ENCODE data around the gene PRSS57.

Gene PRSS57

DNA sequence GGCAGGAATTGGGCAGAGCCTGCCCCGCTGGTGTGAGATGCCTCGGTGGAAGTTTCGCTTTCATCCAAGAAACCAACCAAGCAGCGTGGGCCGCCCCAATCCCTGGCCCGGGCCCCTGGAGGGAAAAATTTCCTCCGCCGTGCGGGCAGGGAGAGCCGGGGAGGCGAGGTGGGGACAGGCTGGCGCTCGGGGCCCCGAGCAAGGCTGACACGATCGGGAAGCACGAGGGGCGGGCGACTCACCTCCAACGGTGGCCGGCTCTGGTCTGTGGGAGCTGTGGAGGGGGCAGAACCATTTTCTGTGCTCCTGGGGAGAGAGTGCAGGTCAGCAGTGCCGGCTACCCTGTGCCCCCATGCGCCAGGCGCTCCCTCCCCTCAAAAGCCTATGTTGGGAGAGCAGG, 43.3 kb downstream of the PRSS57 start (continued):
- TF ChIP-seq GFI1B (tag by site-specific recombination; IDR thresholded peaks at IDR 0.05) (no peak), ZNF76 (tag by site-specific recombination; IDR thresholded peaks at IDR 0.05; ENCODE audit: borderline replicate concordance, low read depth) (no peak), ZNF701 (tag by site-specific recombination; IDR thresholded peaks at IDR 0.05) (no peak), ZNF600 (tag by site-specific recombination; IDR thresholded peaks at IDR 0.05) (no peak), ZNF621 (tag by site-specific recombination; IDR thresholded peaks at IDR 0.05) (no peak), ZNF747 (tag by site-specific recombination; IDR thresholded peaks at IDR 0.05) (no peak), TRIM28 (IDR thresholded peaks at IDR 0.05; ENCODE audit: borderline replicate concordance, low read length) (no peak), ZBTB48 (tag by site-specific recombination; IDR thresholded peaks at IDR 0.05) (no peak), ZSCAN16 (tag by site-specific recombination; IDR thresholded peaks at IDR 0.05) (no peak), BCL11B (tag by site-specific recombination; IDR thresholded peaks at IDR 0.05; ENCODE audit: low read depth) (no peak), TCF7L2 (IDR thresholded peaks at IDR 0.05; ENCODE audit: borderline replicate concordance, low read depth, low read length) (no peak)
- TF ChIP-seq, protein P1, sequence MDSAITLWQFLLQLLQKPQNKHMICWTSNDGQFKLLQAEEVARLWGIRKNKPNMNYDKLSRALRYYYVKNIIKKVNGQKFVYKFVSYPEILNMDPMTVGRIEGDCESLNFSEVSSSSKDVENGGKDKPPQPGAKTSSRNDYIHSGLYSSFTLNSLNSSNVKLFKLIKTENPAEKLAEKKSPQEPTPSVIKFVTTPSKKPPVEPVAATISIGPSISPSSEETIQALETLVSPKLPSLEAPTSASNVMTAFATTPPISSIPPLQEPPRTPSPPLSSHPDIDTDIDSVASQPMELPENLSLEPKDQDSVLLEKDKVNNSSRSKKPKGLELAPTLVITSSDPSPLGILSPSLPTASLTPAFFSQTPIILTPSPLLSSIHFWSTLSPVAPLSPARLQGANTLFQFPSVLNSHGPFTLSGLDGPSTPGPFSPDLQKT (IDR thresholded peaks at IDR 0.05; ENCODE audit: borderline replicate concordance, low read depth, low read length): no peak

DNA sequence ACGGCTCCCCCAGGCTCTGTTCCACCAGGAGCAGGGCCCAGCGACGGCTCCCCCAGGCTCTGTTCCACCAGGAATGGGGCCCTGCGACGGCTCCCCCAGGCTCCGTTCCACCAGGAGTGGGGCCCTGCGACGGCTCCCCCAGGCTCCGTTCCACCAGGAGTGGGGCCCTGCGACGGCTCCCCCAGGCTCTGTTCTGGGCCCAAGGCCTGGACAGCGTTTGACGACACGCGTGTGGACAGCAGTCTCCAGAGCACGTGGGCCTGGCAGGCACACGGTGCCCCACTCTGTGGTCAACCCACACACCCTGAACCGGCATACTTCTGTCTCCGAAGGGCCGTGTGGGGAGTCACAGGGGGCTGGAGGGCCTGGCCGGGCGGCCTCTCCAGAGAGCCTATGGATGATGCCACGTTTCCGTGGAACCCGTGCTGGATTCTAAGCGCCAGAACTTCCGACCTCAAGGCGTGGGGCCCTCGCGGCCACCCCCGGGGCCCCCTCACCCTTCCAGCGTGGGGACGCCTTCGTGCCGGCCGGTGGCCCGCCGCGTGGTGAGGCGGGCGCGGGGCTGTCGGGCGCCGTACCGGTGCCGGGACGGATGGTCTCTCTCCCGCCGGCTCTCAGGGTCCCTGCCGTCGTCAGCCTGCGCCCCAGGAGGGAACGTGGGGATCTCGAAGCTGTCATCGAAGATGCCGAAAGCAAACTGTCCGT, 44.0 kb downstream of the PRSS57 start:
- H3K27ac ChIP-seq (ENCODE audit: extremely low read depth, low read depth, low read length): no peak overlapping the region
- TF ChIP-seq, protein P2, sequence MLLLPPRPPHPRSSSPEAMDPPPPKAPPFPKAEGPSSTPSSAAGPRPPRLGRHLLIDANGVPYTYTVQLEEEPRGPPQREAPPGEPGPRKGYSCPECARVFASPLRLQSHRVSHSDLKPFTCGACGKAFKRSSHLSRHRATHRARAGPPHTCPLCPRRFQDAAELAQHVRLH (tag by site-specific recombination; IDR thresholded peaks at IDR 0.05): no peak
- TF ChIP-seq ZIC2 (tag by site-specific recombination; IDR thresholded peaks at IDR 0.05) (no peak), SCRT2 (tag by site-specific recombination; IDR thresholded peaks at IDR 0.05) (no peak), ZNF629 (tag by site-specific recombination; IDR thresholded peaks at IDR 0.05) (no peak), HOXC10 (CRISPR knock-in tag; IDR thresholded peaks at IDR 0.05) (no peak), ZNF626 (tag by site-specific recombination; IDR thresholded peaks at IDR 0.05) (no peak), GLI4 (tag by site-specific recombination; IDR thresholded peaks at IDR 0.05) (no peak), ZNF785 (tag by site-specific recombination; IDR thresholded peaks at IDR 0.05) (no peak), ZNF837 (tag by site-specific recombination; IDR thresholded peaks at IDR 0.05) (no peak), ZNF521 (tag by site-specific recombination; IDR thresholded peaks at IDR 0.05) (no peak), ZNF610 (tag by site-specific recombination; IDR thresholded peaks at IDR 0.05; ENCODE audit: borderline replicate concordance) (no peak), SALL2 (tag by site-specific recombination; IDR thresholded peaks at IDR 0.05; ENCODE audit: borderline replicate concordance) (no peak)
- TF ChIP-seq, protein P3, sequence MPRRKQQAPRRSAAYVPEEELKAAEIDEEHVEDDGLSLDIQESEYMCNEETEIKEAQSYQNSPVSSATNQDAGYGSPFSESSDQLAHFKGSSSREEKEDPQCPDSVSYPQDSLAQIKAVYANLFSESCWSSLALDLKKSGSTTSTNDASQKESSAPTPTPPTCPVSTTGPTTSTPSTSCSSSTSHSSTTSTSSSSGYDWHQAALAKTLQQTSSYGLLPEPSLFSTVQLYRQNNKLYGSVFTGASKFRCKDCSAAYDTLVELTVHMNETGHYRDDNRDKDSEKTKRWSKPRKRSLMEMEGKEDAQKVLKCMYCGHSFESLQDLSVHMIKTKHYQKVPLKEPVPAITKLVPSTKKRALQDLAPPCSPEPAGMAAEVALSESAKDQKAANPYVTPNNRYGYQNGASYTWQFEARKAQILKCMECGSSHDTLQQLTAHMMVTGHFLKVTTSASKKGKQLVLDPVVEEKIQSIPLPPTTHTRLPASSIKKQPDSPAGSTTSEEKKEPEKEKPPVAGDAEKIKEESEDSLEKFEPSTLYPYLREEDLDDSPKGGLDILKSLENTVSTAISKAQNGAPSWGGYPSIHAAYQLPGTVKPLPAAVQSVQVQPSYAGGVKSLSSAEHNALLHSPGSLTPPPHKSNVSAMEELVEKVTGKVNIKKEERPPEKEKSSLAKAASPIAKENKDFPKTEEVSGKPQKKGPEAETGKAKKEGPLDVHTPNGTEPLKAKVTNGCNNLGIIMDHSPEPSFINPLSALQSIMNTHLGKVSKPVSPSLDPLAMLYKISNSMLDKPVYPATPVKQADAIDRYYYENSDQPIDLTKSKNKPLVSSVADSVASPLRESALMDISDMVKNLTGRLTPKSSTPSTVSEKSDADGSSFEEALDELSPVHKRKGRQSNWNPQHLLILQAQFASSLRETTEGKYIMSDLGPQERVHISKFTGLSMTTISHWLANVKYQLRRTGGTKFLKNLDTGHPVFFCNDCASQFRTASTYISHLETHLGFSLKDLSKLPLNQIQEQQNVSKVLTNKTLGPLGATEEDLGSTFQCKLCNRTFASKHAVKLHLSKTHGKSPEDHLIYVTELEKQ (tag by site-specific recombination; IDR thresholded peaks at IDR 0.05; ENCODE audit: borderline replicate concordance): no peak
- TF ChIP-seq, protein P4, sequence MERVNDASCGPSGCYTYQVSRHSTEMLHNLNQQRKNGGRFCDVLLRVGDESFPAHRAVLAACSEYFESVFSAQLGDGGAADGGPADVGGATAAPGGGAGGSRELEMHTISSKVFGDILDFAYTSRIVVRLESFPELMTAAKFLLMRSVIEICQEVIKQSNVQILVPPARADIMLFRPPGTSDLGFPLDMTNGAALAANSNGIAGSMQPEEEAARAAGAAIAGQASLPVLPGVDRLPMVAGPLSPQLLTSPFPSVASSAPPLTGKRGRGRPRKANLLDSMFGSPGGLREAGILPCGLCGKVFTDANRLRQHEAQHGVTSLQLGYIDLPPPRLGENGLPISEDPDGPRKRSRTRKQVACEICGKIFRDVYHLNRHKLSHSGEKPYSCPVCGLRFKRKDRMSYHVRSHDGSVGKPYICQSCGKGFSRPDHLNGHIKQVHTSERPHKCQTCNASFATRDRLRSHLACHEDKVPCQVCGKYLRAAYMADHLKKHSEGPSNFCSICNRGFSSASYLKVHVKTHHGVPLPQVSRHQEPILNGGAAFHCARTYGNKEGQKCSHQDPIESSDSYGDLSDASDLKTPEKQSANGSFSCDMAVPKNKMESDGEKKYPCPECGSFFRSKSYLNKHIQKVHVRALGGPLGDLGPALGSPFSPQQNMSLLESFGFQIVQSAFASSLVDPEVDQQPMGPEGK (tag by site-specific recombination; IDR thresholded peaks at IDR 0.05): no peak
- H3K4me3 ChIP-seq (ENCODE audit: low read depth, low read length): no peak overlapping the region
- POLR2A ChIA-PET: no interaction called here
- H3K4me1 ChIP-seq (ENCODE audit: control insufficient read depth, insufficient read depth, low read length): no peaks in the 10 kb centered on the region
- H3K9me3 ChIP-seq (ENCODE audit: control insufficient read depth, insufficient read depth, low read depth, low read length): no peaks in the 10 kb centered on the region
- CTCF ChIA-PET: no interaction called here
- peaks cover 12 to 87% of the 10 kb centered on the region in 2 experiments; a peak in 2 of 3 replicates for H3K36me3 ChIP-seq (ENCODE audit: control insufficient read depth in 2 of 2, insufficient read depth in 1 of 2, low read length in 2 of 2)
